Choroid plexus epithelial cell (primary cell): Measurements from ENCODE around the gene DEDD.
A peak's percentile ranks its signal among the peaks of the same experiment; 100 is the strongest.

Experiments
- DNase-seq: peaks from one replicate; pipeline ENCODE4 v3.0.0-alpha.2; 2010; ENCODE audit warnings: low read depth
- H3K4me3 ChIP-seq: 2 replicates; pipeline ENCODE4 v1.5.1; 2011; ENCODE audit warnings: low read depth, mild to moderate bottlenecking, control low read depth, low read length, moderate library complexity
- TF ChIP-seq, protein P1 (sequence below): conservative IDR thresholded peaks from 2 replicates; pipeline ENCODE4 v1.5.1; 2011; ENCODE audit warnings: low read depth, mild to moderate bottlenecking, control low read depth, inconsistent platforms, low read length, moderate library complexity

The DEDD gene

DNA sequence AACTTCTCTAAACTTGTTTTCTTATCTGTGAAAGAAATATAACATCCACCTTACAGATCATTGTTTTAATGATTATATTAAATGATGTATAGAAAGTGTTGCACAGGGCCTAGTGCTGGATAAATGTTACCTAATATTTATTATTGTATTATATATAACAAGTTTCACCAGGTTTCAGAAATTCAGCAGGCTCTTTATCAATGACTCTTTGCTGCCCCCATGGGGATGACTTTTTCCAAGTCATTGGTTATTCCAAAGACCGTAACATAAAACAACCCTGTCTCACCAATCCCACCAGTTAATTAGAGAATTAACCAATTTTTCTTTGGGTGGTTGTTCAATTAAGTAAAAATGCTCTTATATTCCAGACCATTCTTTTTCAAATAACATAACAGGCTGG lies 7.3 kb upstream of the DEDD start:
- TF ChIP-seq, protein P1, sequence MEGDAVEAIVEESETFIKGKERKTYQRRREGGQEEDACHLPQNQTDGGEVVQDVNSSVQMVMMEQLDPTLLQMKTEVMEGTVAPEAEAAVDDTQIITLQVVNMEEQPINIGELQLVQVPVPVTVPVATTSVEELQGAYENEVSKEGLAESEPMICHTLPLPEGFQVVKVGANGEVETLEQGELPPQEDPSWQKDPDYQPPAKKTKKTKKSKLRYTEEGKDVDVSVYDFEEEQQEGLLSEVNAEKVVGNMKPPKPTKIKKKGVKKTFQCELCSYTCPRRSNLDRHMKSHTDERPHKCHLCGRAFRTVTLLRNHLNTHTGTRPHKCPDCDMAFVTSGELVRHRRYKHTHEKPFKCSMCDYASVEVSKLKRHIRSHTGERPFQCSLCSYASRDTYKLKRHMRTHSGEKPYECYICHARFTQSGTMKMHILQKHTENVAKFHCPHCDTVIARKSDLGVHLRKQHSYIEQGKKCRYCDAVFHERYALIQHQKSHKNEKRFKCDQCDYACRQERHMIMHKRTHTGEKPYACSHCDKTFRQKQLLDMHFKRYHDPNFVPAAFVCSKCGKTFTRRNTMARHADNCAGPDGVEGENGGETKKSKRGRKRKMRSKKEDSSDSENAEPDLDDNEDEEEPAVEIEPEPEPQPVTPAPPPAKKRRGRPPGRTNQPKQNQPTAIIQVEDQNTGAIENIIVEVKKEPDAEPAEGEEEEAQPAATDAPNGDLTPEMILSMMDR: peak; percentile 64
- peak; percentile 79 for DNase-seq
- no peak overlapping the region for H3K4me3 ChIP-seq

DNA sequence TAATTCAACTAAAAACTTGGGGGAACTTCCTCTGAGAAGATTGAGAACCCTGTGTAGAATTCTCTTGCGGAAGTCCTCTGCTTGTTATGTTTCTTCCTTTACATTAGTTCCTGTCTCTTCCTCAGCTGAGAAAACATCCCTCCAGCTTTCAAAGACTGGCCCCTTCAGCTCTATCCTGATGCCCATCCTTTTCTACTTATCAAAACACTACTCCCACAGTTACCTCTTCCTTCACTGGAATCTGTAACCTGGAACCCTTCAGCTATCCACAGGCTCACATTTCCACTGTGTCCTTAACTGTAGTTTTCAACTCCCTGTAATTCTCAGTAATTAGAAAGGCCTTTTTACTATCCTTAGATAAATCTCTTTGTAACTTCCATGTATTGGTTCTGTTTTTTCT lies 6.0 kb upstream of the DEDD start:
- no peak overlapping the region for H3K4me3 ChIP-seq
- TF ChIP-seq, protein P1: no peak
- DNase-seq: no peak

DNA sequence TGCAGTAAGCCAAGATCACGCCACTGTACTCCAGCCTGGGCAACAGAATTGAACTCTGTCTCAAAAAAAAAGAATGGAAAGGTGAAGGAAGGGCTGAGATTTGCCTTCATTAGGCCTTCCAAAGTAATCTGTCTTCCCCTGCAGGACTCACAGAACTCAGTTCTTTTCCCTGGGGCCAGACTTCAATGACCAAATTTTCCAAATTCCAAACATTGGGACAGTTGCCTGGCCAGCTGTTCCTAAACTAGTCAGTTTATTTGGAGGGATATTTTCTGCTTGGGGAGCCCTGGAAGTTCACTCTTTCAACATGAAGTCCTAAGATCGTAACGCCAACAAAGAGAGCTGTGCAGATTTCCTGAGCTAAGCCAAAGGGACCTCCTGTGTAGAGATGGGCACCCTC lies 5.4 kb upstream of the DEDD start:
- TF ChIP-seq, protein P1: no peak
- no peak for DNase-seq

DNA sequence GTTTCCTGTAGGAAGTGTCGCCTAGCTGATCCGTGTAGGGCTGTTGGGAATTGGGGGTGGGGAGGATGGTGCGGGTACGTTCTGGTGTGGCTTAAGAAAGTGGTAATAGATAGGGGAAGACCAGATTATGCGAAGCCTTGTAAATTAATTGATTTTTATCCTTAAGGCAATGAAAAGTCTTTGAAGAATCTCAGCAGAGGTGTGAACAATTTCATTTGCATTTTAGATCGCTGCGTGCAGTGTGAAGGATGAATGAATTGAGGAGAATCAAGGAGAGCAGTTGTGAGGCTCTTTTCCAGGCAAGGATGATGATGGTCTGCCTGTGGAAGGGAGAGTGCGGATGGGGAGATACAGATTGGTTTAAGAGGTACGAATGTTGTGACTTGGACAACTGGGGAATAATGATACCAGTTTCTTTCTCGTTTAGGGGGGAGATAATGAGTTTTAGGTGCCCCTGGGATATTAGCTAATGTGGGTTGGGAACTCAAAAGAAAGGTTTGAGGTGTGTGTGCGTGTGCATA lies 813 bp upstream of the DEDD start:
- no peak for DNase-seq
- peak overlapping the region; percentile 91 for H3K4me3 ChIP-seq
- TF ChIP-seq, protein P1: no peak

More for the DNA sequence above, 5.4 kb upstream of the DEDD start:
- H3K4me3 ChIP-seq: no peak overlapping the region

DNA sequence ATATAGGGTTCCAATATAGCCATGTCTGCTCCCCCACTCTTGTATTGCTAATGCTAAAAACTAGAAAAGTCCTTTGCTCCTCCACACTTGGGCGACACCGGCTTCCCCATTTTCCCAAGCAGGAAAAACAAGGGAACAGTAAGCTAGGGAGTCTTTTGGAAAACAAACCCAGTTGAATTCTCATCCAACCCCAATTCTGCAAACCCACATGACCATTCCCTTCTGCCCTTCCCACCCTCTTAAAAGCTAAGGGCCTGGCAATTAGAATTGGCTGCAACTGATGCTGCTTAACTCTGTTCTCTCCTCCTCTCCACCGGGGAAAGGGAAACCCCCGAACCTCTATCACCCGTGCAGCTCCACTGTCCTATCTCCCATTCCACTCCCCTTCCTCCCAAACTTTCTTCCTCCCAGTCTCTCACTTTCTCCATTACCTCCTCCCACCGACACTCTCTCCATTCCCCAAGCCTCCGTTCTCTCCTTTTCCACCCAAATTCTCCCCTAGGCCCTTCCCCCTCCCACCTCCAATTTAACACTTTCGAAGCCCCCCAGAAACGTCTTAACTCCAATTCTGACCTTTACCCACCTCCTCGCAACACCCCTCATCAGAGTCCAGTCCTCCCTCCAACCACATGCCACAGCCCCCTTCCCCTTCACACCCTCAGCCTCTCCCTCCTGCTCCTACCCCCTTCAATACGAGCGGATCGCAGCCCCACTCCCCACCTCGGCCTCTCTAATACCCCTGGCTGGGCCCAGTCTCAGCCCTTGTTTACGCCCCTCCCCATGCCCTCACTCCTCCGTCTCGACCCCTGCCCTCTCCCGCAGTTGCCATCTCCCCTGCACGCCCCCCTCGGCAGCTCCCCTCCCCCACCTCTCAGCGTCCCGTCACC lies 701 bp downstream of the DEDD start:
- H3K4me3 ChIP-seq: peak overlapping the region; percentile 91
- DNase-seq: peak; percentile 41
- TF ChIP-seq, protein P1: no peak

DNA sequence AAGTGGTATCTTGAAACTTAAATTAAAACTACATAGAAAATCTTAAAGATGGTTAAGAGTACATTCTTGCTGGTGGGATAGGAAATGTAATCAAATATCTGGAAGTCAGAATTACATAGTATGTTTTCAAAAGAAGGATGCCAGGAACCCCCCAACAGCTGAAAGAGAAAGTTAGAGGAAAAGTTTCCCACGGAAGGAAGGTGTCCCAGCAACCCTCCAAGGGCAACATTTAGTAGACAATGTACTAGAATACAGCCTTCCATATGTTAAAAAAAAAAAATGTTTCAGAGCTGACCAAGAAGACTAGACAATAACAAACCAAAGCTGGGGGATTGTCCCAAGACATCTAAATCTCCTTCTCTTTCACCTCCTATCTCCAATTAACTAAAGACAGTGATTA lies 2.2 kb downstream of the DEDD start:
- TF ChIP-seq, protein P1: no peak
- H3K4me3 ChIP-seq: no peak overlapping the region
- no peak for DNase-seq
